Caco-2 (cell line): ENCODE data around the gene GCN1. TPM values are rescaled to one million over a fixed set of nuclear protein-coding genes. Genes with fewer than 3 reads are reported as not detected.

Experiments
- BruUV-seq: library from RNA; stranded (reverse); fragments of 400-500 nt; replicated peaks from 2 replicates; lab custom pipeline; 2021; lab: Mats Ljungman, UMichigan
- CTCF ChIA-PET: fragments of 300-600 bp; sonication (Branson Sonifier 250); formaldehyde crosslinking; loops from one replicate; lab custom pipeline; 2022; ENCODE audit warnings: antibody characterized with exemption; lab: Charles Lee
- POLR2A ChIA-PET: fragments of 300-600 bp; sonication (Branson Sonifier 250); formaldehyde crosslinking; loops from one replicate; lab custom pipeline; 2022; ENCODE audit warnings: antibody characterized with exemption; lab: Charles Lee
- DNase-seq, 2 experiments: peaks; one replicate each; pipeline versions ENCODE4 v3.0.0 to v3.0.0-alpha.2; 2020 to 2022
- H3K27me3 ChIP-seq: replicated peaks from 2 replicates; pipeline ENCODE4 v1.6.0; 2011; ENCODE audit warnings: low read length; ENCODE audit not compliant: control insufficient read depth, insufficient read depth
- H3K36me3 ChIP-seq: 2 replicates; pipeline ENCODE4 v1.5.1; 2011; ENCODE audit warnings: low read length; ENCODE audit not compliant: control insufficient read depth, insufficient read depth
- H3K4me1 ChIP-seq: fragments of 250-450 bp; sonication (Bioruptor Pico); 2 replicates; pipeline ENCODE4 v1.5.1; 2020; ENCODE audit warnings: mild to moderate bottlenecking
- H3K4me3 ChIP-seq: 2 replicates; pipeline ENCODE4 v1.5.1; 2011; ENCODE audit warnings: low read depth, mild to moderate bottlenecking, control low read depth, low read length
- H3K9me3 ChIP-seq: fragments of 250-450 bp; sonication (Bioruptor Pico); 2 replicates; pipeline ENCODE4 v1.5.1; 2020; ENCODE audit warnings: mild to moderate bottlenecking, moderate library complexity
- H3K27ac Mint-ChIP-seq: one replicate; pipeline ENCODE4 v1.8.0; 2022; ENCODE audit warnings: mixed read lengths; ENCODE audit not compliant: unreplicated experiment
- H3K27me3 Mint-ChIP-seq: one replicate; pipeline ENCODE4 v1.8.0; 2022; ENCODE audit warnings: mixed read lengths; ENCODE audit not compliant: insufficient read depth, unreplicated experiment
- H3K36me3 Mint-ChIP-seq: one replicate; pipeline ENCODE4 v1.8.0; 2022; ENCODE audit warnings: mild to moderate bottlenecking, mixed read lengths; ENCODE audit not compliant: insufficient read depth, unreplicated experiment
- H3K4me1 Mint-ChIP-seq: one replicate; pipeline ENCODE4 v1.8.0; 2022; ENCODE audit warnings: low read depth, mixed read lengths; ENCODE audit not compliant: unreplicated experiment
- H3K4me3 Mint-ChIP-seq: one replicate; pipeline ENCODE4 v1.8.0; 2022; ENCODE audit warnings: mild to moderate bottlenecking, moderate library complexity, mixed read lengths; ENCODE audit not compliant: unreplicated experiment
- H3K9me3 Mint-ChIP-seq: one replicate; pipeline ENCODE4 v1.8.0; 2022; ENCODE audit warnings: mixed read lengths; ENCODE audit not compliant: unreplicated experiment
- CTCF ChIP-seq, 2 experiments: fragments of 200-600 bp in 1 of 2; IDR thresholded peaks; 1 replicate in 1 of 2; 2 replicates in 1 of 2; pipeline versions ENCODE4 v1.5.1 to v1.8.0; 2011 to 2022; ENCODE audit warnings: antibody characterized with exemption in 1 of 2, control low read depth in 1 of 2, inconsistent platforms in 1 of 2, low read depth in 1 of 2, low read length in 1 of 2, mild to moderate bottlenecking in 1 of 2, moderate library complexity in 1 of 2; ENCODE audit not compliant: insufficient read depth in 1 of 2, severe bottlenecking in 1 of 2, unreplicated experiment in 1 of 2
- intact Hi-C: fragments of 100-400 bp; cut with micrococcal nuclease; formaldehyde crosslinking; loops from one replicate; pipeline ENCODE4 v1.10.0; 2022; ENCODE audit not compliant: unreplicated experiment
- total RNA-seq: library from RNA; stranded (reverse); gene quantifications from 2 replicates; pipeline ENCODE4 v1.2.3, GENCODE V29; 2022

The GCN1 gene
- total RNA-seq, 1 experiment from 2014 or later, result 154 TPM

GRCh38 chr12:120206228-120206627 lies 11.7 kb upstream of the GCN1 start:
- no peaks in the 10 kb centered on the region for H3K9me3 Mint-ChIP-seq
- H3K27ac Mint-ChIP-seq, result peak overlapping the region; percentile 63
- H3K27me3 Mint-ChIP-seq, result no peaks in the 10 kb centered on the region
- H3K4me1 Mint-ChIP-seq, result peaks cover 6% of the 10 kb centered on the region
- POLR2A ChIA-PET, result no interaction called here
- no TSS peak for BruUV-seq
- Histone ChIP-seq H3K4me3 (no peak overlapping the region), H3K27me3 (no peaks in the 10 kb centered on the region), H3K4me1 (no peaks in the 10 kb centered on the region), H3K36me3 (no peaks in the 10 kb centered on the region; the same call in none of the 2 replicates), H3K9me3 (0 out of 2 replicates have a peak, but pooled peaks cover 6% of the 10 kb centered on the region)
- H3K4me3 Mint-ChIP-seq, result peak overlapping the region; percentile 11
- intact Hi-C loops, result no loop called here
- DNase-seq, result no peak
- peaks cover 50% of the 10 kb centered on the region for H3K36me3 Mint-ChIP-seq
- no peak for TF ChIP-seq CTCF (IDR thresholded peaks at IDR 0.05; ENCODE audit: insufficient read depth in 1 of 2, low read depth in 1 of 2, low read length in 1 of 2, severe bottlenecking in 1 of 2, unreplicated experiment in 1 of 2)
- CTCF ChIA-PET, result no interaction called here

GRCh38 chr12:120204171-120204570 lies 9.7 kb upstream of the GCN1 start:
- H3K4me1 ChIP-seq, result peaks cover 8% of the 10 kb centered on the region
- POLR2A ChIA-PET, result interaction anchor here (5.4 kb wide), 1 partner anchor 25 kb away, joined by 187 read pairs; no protein-coding TSS in a partner anchor
- CTCF ChIA-PET, result no interaction called here
- Mint-ChIP-seq H3K4me1 (peaks cover 10% of the 10 kb centered on the region), H3K27ac (no peak overlapping the region), H3K4me3 (no peak overlapping the region), H3K27me3 (no peaks in the 10 kb centered on the region), H3K9me3 (no peaks in the 10 kb centered on the region), H3K36me3 (peaks cover 55% of the 10 kb centered on the region)
- BruUV-seq, result no TSS peak
- H3K4me3 ChIP-seq, result no peak overlapping the region
- TF ChIP-seq CTCF (IDR thresholded peaks at IDR 0.05; ENCODE audit: insufficient read depth in 1 of 2, low read depth in 1 of 2, low read length in 1 of 2, severe bottlenecking in 1 of 2, unreplicated experiment in 1 of 2), result no peak
- intact Hi-C loops, result no loop called here
- no peaks in the 10 kb centered on the region; the same call in none of the 2 replicates for H3K36me3 ChIP-seq
- 0 out of 2 replicates have a peak, but pooled peaks cover 6% of the 10 kb centered on the region for H3K9me3 ChIP-seq
- DNase-seq, result no peak
- H3K27me3 ChIP-seq, result no peaks in the 10 kb centered on the region

- Mint-ChIP-seq H3K4me1 (peaks cover 13% of the 10 kb centered on the region), H3K27ac (peak overlapping the region; percentile 96), H3K27me3 (no peaks in the 10 kb centered on the region), H3K9me3 (no peaks in the 10 kb centered on the region), H3K36me3 (peaks cover 71% of the 10 kb centered on the region), H3K4me3 (peak overlapping the region; percentile 86)
- peaks cover 1% of the 10 kb centered on the region; the same call in 1 of the 2 replicates for H3K36me3 ChIP-seq
- BruUV-seq, result TSS peak; percentile 49
- H3K9me3 ChIP-seq, result no peaks in the 10 kb centered on the region
- H3K27me3 ChIP-seq, result no peaks in the 10 kb centered on the region
- H3K4me3 ChIP-seq, result peak overlapping the region; percentile 81
- H3K4me1 ChIP-seq, result peaks cover 31% of the 10 kb centered on the region
- CTCF ChIA-PET, result interaction anchor here (0.6 to 2.1 kb wide), 7 partner anchors 15 to 65 kb away, joined by 3 to 37 read pairs (median 14); partner anchors contain the start of gene PXN
- no peak for TF ChIP-seq CTCF (IDR thresholded peaks at IDR 0.05; ENCODE audit: insufficient read depth in 1 of 2, low read depth in 1 of 2, low read length in 1 of 2, severe bottlenecking in 1 of 2, unreplicated experiment in 1 of 2)
- intact Hi-C loops, result loop anchor here (2.0 kb wide), 1 partner anchor 64 kb away; the partner anchor contains the start of gene PXN
- no peak for DNase-seq
- POLR2A ChIA-PET, result interaction anchor here (1.0 to 5.4 kb wide), 13 partner anchors 9 to 211 kb away, joined by 3 to 187 read pairs (median 11); partner anchors contain the start of genes BICDL1, RAB35 and RNU4-2
These were observed 5.9 kb upstream of the GCN1 start for GRCh38 chr12:120200364-120200800.
